GM23338 (cell line): ENCODE data around the gene PPP1R12A.

Source experiments
- CREB1 ChIP-seq: fragments of 250-450 bp; sonication (Bioruptor Pico); IDR thresholded peaks from 2 replicates; pipeline ENCODE4 v1.5.0; 2020; ENCODE audit warnings: low read depth, mild to moderate bottlenecking, moderate library complexity
- EZH2 ChIP-seq: fragments of 200-600 bp; sonication (generic); IDR thresholded peaks from one replicate; pipeline ENCODE4 v1.8.0; 2017; ENCODE audit warnings: antibody characterized with exemption, mild to moderate bottlenecking, low read depth; ENCODE audit not compliant: unreplicated experiment
- JUNB ChIP-seq: IDR thresholded peaks from one replicate; pipeline ENCODE4 v1.6.1; 2016; ENCODE audit warnings: antibody characterized with exemption; ENCODE audit not compliant: unreplicated experiment
- NANOG ChIP-seq: IDR thresholded peaks from 2 replicates; pipeline ENCODE4 v1.6.1; 2016; ENCODE audit warnings: antibody characterized with exemption, borderline replicate concordance
- POLR2AphosphoS5 ChIP-seq: IDR thresholded peaks from 2 replicates; pipeline ENCODE4 v1.6.1; 2016; ENCODE audit warnings: antibody characterized with exemption, low read depth
- REST ChIP-seq: IDR thresholded peaks from one replicate; pipeline ENCODE4 v1.6.1; 2018; ENCODE audit warnings: antibody characterized with exemption; ENCODE audit not compliant: unreplicated experiment
- TF ChIP-seq, protein P1 (sequence below), 2 experiments: fragments of 200-600 bp in 1 of 2; sonication (generic) in 1 of 2; conservative IDR thresholded peaks; 2 replicates each; pipeline versions ENCODE4 v1.5.1 to v1.6.1; 2016 to 2017; ENCODE audit warnings: antibody characterized with exemption in 2 of 2, low read depth in 2 of 2, mild to moderate bottlenecking in 2 of 2, moderate library complexity in 1 of 2

- TF ChIP-seq, protein P1, sequence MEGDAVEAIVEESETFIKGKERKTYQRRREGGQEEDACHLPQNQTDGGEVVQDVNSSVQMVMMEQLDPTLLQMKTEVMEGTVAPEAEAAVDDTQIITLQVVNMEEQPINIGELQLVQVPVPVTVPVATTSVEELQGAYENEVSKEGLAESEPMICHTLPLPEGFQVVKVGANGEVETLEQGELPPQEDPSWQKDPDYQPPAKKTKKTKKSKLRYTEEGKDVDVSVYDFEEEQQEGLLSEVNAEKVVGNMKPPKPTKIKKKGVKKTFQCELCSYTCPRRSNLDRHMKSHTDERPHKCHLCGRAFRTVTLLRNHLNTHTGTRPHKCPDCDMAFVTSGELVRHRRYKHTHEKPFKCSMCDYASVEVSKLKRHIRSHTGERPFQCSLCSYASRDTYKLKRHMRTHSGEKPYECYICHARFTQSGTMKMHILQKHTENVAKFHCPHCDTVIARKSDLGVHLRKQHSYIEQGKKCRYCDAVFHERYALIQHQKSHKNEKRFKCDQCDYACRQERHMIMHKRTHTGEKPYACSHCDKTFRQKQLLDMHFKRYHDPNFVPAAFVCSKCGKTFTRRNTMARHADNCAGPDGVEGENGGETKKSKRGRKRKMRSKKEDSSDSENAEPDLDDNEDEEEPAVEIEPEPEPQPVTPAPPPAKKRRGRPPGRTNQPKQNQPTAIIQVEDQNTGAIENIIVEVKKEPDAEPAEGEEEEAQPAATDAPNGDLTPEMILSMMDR (conservative IDR thresholded peaks at IDR 0.05; ENCODE audit: low read depth in 2 of 2), result peak in 1 of 2 experiments; percentile 26; a peak in 1 of 4 replicates
- TF ChIP-seq JUNB, result no peak
- no peak for TF ChIP-seq NANOG
- TF ChIP-seq REST, result no peak
- no peak for TF ChIP-seq EZH2
- TF ChIP-seq POLR2AphosphoS5, result no peak
- no peak for TF ChIP-seq CREB1 (CRISPR knock-in tag)
Observed at GRCh38 chr12:79982086-79983062, 47.5 kb upstream of the PPP1R12A start.
